ENCODE data around the gene P2RY4. TPM values are rescaled to one million over a fixed set of nuclear protein-coding genes. Genes with fewer than 3 reads are reported as not detected.

The P2RY4 gene
- 1 to 10 TPM in 1 of 2 donors, under 1 TPM in 1; 0.91 to 1.2 TPM for total RNA-seq
- not detected for polyA plus RNA-seq
- long read RNA-seq, donor 1, result 0 reads
- long read RNA-seq, donor 2, result 0 reads

DNA sequence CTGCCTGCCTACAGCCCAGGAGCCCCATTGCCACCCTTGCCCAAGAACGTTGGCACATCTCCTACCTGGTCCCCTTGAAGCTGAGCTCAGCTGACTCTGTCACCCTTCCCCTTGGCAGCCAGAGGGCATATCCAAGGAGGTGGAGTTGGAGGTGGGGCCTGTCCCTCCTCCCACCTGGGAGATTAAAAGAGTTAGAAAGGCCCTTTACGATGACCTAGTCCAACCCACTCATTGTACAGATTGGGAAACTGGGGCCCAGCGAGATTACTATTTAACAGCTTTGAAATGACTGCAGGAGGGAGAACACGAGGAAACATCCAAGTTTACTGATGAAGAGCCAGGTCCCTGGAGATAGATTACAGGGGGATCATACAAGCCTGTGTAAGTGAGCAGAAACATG is at the start of gene P2RY4:
Gene P2RY4, minus strand, starts transcription at position 101 of the 400 bp plus-strand sequence. CDS start 580 bp downstream, outside the sequence.
- intact Hi-C loops (cut with DNase I), result loop anchor here in 1 of 2 donors (5.0 kb wide), 1 partner anchor 53 kb away; no protein-coding TSS in a partner anchor
- DNase-seq (no peak), ATAC-seq (ENCODE audit: low FRiP score) (no peak)
- H3K36me3 ChIP-seq (ENCODE audit: control insufficient read depth in 1 of 2, insufficient read depth in 2 of 2, low read length in 1 of 2), result no peaks in the 10 kb centered on the region
- H3K4me3 ChIP-seq (ENCODE audit: low read length in 2 of 2), result no peak within 1 kb of the TSS
- H3K9me3 ChIP-seq (ENCODE audit: control insufficient read depth, low read length), result no peaks in the 10 kb centered on the region
- no peaks in the 10 kb centered on the region for H3K4me1 ChIP-seq (ENCODE audit: control insufficient read depth in 1 of 2, insufficient read depth in 2 of 2, low read length in 2 of 2)
- 57 to 86% methylated on average over 4 of the region's 4 CpGs for WGBS, 2 donors
- no peak within 1 kb of the TSS for H3K27ac ChIP-seq (ENCODE audit: low read depth in 1 of 2, low read length in 2 of 2)
- no peaks in the 10 kb centered on the region for H3K27me3 ChIP-seq (ENCODE audit: control insufficient read depth in 1 of 2, insufficient read depth in 2 of 2, low read length in 1 of 2)

DNA sequence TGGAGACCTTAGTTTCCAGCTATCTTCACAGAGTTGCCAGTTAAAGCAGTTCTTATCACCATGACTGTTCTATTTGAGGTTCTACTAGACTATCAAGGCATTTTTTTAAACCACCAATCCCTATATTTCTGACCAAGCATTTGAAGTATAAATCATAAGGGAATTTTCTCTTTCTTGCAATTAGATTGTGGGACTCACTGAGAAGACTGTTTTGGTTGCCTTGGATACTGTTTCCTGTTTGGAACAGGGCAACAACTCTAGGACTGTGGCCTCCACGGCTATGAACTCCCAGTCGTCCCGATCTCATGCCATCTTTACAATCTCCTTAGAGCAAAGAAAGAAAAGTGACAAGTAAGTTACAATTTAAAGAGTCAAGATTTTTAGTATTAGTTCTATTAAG is 41.7 kb upstream of the P2RY4 start:
- Histone ChIP-seq H3K4me1 (ENCODE audit: control insufficient read depth in 1 of 2, insufficient read depth in 2 of 2, low read length in 2 of 2) (no peaks in the 10 kb centered on the region), H3K4me3 (ENCODE audit: low read length in 2 of 2) (no peak overlapping the region), H3K36me3 (ENCODE audit: control insufficient read depth in 1 of 2, insufficient read depth in 2 of 2, low read length in 1 of 2) (no peaks in the 10 kb centered on the region), H3K27me3 (ENCODE audit: control insufficient read depth in 1 of 2, insufficient read depth in 2 of 2, low read length in 1 of 2) (no peaks in the 10 kb centered on the region), H3K9me3 (ENCODE audit: control insufficient read depth, low read length) (no peaks in the 10 kb centered on the region), H3K27ac (ENCODE audit: low read depth in 1 of 2, low read length in 2 of 2) (no peak overlapping the region)
- DNase-seq (no peak), ATAC-seq (ENCODE audit: low FRiP score) (no peak)
- WGBS, 2 donors, result 1 to 19% methylated on average over 3 of the region's 3 CpGs
- intact Hi-C loops (cut with DNase I), result no loop called here

DNA sequence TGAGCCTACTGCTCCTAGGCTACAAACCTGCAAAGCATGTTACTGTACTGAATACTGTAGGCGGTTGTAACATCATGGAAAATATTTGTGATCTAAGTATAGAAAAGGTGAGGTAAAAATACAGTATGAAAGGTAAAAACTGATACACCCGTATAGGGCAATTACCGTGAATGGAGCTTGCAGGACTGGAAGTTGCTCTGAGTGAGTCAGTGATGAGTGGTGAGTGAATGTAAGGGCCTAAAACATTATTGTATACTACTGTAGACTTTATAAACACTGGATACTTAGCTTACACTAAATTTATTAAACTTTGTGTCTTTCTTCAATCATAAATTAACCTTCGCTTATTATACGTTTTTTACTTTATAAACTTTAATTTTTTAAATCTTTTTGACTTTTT is 33.6 kb upstream of the P2RY4 start:
- no peaks in the 10 kb centered on the region for H3K27me3 ChIP-seq (ENCODE audit: control insufficient read depth in 1 of 2, insufficient read depth in 2 of 2, low read length in 1 of 2)
- no peak for ATAC-seq (ENCODE audit: low FRiP score)
- H3K4me1 ChIP-seq (ENCODE audit: control insufficient read depth in 1 of 2, insufficient read depth in 2 of 2, low read length in 2 of 2), result no peaks in the 10 kb centered on the region
- H3K4me3 ChIP-seq (ENCODE audit: low read length in 2 of 2), result no peak overlapping the region
- no peak for DNase-seq
- H3K27ac ChIP-seq (ENCODE audit: low read depth in 1 of 2, low read length in 2 of 2), result no peak overlapping the region
- H3K9me3 ChIP-seq (ENCODE audit: control insufficient read depth, low read length), result no peaks in the 10 kb centered on the region
- WGBS, 2 donors, result 68 to 89% methylated on average over 5 of the region's 5 CpGs
- no peaks in the 10 kb centered on the region for H3K36me3 ChIP-seq (ENCODE audit: control insufficient read depth in 1 of 2, insufficient read depth in 2 of 2, low read length in 1 of 2)
- intact Hi-C loops (cut with DNase I), result no loop called here

DNA sequence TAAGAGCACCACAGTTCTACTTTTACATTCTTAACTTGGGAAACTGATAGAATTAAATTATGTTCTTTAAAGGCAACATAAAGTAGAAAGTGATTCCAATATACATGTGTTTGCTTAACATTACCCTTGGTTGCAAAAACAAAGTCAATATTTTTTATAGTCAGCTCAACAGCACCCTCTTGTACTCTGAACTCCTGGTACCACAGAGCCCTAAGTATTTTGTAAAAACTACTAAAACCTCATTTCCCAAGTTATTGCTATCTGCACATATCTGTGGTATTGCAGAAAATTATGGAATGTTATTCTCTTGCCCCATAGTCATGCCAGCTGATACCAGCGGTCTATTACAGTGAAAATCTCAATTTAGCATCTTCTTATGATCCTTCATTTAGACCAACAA is 32.8 kb upstream of the P2RY4 start:
- H3K27ac ChIP-seq (ENCODE audit: low read depth in 1 of 2, low read length in 2 of 2), result no peak overlapping the region
- no peaks in the 10 kb centered on the region for H3K4me1 ChIP-seq (ENCODE audit: control insufficient read depth in 1 of 2, insufficient read depth in 2 of 2, low read length in 2 of 2)
- no peaks in the 10 kb centered on the region for H3K9me3 ChIP-seq (ENCODE audit: control insufficient read depth, low read length)
- intact Hi-C loops (cut with DNase I), result no loop called here
- WGBS, 2 donors, result 0% methylated on average over 1 of the region's 1 CpG
- ATAC-seq (ENCODE audit: low FRiP score) (no peak), DNase-seq (no peak)
- no peak overlapping the region for H3K4me3 ChIP-seq (ENCODE audit: low read length in 2 of 2)
- no peaks in the 10 kb centered on the region for H3K27me3 ChIP-seq (ENCODE audit: control insufficient read depth in 1 of 2, insufficient read depth in 2 of 2, low read length in 1 of 2)
- H3K36me3 ChIP-seq (ENCODE audit: control insufficient read depth in 1 of 2, insufficient read depth in 2 of 2, low read length in 1 of 2), result no peaks in the 10 kb centered on the region

DNA sequence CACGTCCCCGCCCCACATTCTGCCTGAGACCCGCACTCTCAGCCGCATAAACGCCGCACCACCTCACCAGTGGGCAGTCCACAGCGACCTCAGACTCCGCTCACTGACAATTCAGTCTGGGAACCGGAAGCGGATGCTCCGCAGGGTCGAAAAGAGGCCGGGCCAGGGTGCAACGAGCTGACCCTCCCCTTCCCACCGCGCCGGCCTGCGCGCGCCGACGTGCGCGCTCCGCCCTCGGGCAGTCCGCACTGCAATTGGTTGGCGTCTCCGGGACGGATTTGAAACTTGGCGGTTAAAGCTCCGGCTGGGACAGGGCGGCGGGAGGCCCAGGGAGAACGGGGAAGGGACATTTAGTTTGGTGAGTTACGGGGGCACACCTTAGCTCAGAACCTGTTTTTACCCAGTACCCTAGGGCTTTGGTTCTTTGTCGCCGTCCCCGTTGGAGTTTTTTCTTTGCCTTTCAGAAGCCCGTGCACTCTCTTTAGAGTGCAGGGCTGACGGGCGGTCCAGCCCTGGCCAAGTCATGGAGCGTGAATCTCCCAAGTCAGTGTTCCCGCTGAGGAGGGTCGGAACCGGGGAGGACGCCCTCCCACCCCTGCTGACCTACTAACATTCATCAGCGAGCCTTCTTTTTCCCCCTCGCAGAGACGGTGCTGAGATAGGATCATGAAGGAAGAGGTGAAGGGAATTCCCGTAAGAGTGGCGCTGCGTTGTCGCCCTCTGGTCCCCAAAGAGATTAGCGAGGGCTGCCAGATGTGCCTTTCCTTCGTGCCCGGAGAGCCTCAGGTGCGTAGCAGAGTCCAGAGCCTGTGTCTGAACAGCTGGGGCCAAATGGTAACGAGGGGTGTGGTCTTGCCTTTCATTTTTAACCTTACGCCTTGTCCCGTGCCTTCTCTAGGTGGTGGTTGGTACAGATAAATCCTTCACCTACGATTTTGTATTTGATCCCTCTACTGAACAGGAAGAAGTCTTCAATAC is 30.1 kb upstream of the P2RY4 start, which contains the start of the genes KIF4A and PDZD11:
Gene KIF4A, plus strand, starts transcription at position 312 of the 978 bp plus-strand sequence. Its CDS starts 355 bp downstream, at position 667.
Gene PDZD11, minus strand, starts transcription at position 135 of the 978 bp plus-strand sequence. CDS start 586 bp downstream, outside the sequence.
- peak; percentile 89 to 92 for DNase-seq
- Histone ChIP-seq H3K4me3 (ENCODE audit: low read length in 2 of 2) (peak within 1 kb of the TSS; percentile 20 to 43), H3K4me1 (ENCODE audit: control insufficient read depth in 1 of 2, insufficient read depth in 2 of 2, low read length in 2 of 2) (no peaks in the 10 kb centered on the region), H3K36me3 (ENCODE audit: control insufficient read depth in 1 of 2, insufficient read depth in 2 of 2, low read length in 1 of 2) (no peaks in the 10 kb centered on the region), H3K27me3 (ENCODE audit: control insufficient read depth in 1 of 2, insufficient read depth in 2 of 2, low read length in 1 of 2) (no peaks in the 10 kb centered on the region), H3K27ac (ENCODE audit: low read depth in 1 of 2, low read length in 2 of 2) (peak within 1 kb of the TSS in 1 of 2 donors; percentile 75), H3K9me3 (ENCODE audit: control insufficient read depth, low read length) (no peaks in the 10 kb centered on the region)
- WGBS, 2 donors, result 0 to 31% methylated on average over 62 of the region's 62 CpGs
- ATAC-seq (ENCODE audit: low FRiP score), result peak; percentile 97
- intact Hi-C loops (cut with DNase I), result loop anchor here in 1 of 2 donors (5.0 kb wide), 1 partner anchor 142 kb away; no protein-coding TSS in a partner anchor

DNA sequence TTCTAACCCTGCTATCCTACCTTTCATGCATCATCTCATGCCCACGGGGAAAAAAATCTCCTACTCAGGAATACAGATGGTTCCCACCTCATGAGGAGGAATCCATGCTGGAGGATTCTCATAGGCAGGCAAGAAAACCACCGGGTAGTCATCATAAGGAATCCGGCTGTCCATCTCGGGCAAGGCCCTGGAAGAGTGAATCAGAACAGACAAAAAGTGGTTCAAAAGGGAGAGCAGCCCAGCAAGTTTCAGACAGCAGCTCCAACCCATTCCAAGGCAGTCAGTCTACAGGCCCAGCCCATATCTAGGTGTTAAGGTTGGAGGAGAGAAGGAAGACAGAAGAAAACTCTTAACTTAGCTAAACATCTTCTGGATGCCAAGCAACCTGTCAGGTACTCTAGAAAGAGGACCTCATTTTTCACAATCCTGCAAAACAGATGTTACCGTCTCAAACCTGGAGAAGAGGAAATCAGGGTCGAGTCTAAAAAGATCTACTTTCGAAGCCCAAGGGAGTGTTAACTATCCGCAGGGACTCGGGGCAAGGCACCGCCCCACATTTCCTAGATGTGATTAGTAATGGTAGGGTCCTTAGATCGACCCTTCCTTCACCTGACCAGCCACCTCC is 29.3 kb upstream of the P2RY4 start:
- Histone ChIP-seq H3K27me3 (ENCODE audit: control insufficient read depth in 1 of 2, insufficient read depth in 2 of 2, low read length in 1 of 2) (no peaks in the 10 kb centered on the region), H3K4me1 (ENCODE audit: control insufficient read depth in 1 of 2, insufficient read depth in 2 of 2, low read length in 2 of 2) (no peaks in the 10 kb centered on the region), H3K9me3 (ENCODE audit: control insufficient read depth, low read length) (no peaks in the 10 kb centered on the region), H3K4me3 (ENCODE audit: low read length in 2 of 2) (peak overlapping the region; percentile 20 to 43), H3K27ac (ENCODE audit: low read depth in 1 of 2, low read length in 2 of 2) (peak overlapping the region in 1 of 2 donors; percentile 75), H3K36me3 (ENCODE audit: control insufficient read depth in 1 of 2, insufficient read depth in 2 of 2, low read length in 1 of 2) (no peaks in the 10 kb centered on the region)
- DNase-seq, result no peak
- intact Hi-C loops (cut with DNase I), result loop anchor here in 1 of 2 donors (5.0 kb wide), 1 partner anchor 143 kb away; no protein-coding TSS in a partner anchor
- WGBS, 2 donors, result 28 to 57% methylated on average over 11 of the region's 11 CpGs
- ATAC-seq (ENCODE audit: low FRiP score), result no peak

DNA sequence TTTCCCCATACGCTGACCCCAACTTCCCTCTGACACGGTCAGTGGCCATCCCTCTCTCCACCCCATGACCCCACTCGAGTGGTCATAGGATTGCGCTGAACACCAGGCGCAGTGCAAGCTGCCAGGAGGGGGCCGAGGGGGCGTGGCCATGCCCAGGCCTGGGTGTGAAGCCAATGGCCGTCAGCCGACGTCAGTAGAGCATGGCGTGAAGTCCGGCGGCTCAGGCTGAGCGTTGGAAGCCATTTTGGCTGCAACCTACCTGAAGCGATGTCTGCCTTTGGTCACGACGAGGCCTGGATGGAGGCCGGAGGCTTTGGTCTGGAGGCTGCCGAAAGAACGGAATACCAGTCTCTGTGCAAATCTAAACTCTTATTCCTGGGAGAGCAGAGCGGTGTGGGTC is 21.9 kb upstream of the P2RY4 start, which contains the start of gene RAB41:
Gene RAB41, plus strand, starts transcription at position 222 of the 400 bp plus-strand sequence. Its CDS starts 46 bp downstream, at position 268.
- intact Hi-C loops (cut with DNase I), result no loop called here
- H3K27me3 ChIP-seq (ENCODE audit: control insufficient read depth in 1 of 2, insufficient read depth in 2 of 2, low read length in 1 of 2), result no peaks in the 10 kb centered on the region
- H3K4me3 ChIP-seq (ENCODE audit: low read length in 2 of 2), result no peak within 1 kb of the TSS
- ATAC-seq (ENCODE audit: low FRiP score), result no peak
- no peaks in the 10 kb centered on the region for H3K36me3 ChIP-seq (ENCODE audit: control insufficient read depth in 1 of 2, insufficient read depth in 2 of 2, low read length in 1 of 2)
- H3K27ac ChIP-seq (ENCODE audit: low read depth in 1 of 2, low read length in 2 of 2), result no peak within 1 kb of the TSS
- H3K4me1 ChIP-seq (ENCODE audit: control insufficient read depth in 1 of 2, insufficient read depth in 2 of 2, low read length in 2 of 2), result no peaks in the 10 kb centered on the region
- WGBS, 2 donors, result 91% methylated on average over 21 of the region's 21 CpGs
- H3K9me3 ChIP-seq (ENCODE audit: control insufficient read depth, low read length), result no peaks in the 10 kb centered on the region
- peak in 1 of 2 donors; percentile 58 for DNase-seq

DNA sequence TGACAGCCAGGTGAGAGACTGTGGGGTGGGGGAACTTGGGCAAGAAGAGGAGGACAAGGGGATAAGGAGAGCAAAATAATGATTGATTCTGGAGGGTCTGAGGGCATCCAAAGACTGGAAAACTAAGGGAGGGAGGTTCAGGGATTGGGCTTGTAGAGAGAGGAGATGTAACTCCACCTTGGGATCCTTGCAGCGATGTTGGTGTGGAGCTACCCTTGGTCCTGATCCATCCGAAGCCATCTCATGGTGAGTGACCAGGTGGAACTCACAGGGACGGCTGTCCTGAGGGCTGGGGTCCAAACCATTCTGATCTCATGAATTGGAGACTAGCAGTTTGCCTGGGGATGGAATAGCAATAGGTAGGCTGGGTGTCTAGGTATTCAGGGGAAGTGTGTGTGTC is 20.6 kb upstream of the P2RY4 start:
- no peak overlapping the region for H3K27ac ChIP-seq (ENCODE audit: low read depth in 1 of 2, low read length in 2 of 2)
- WGBS, 2 donors, result 62 to 84% methylated on average over 3 of the region's 3 CpGs
- intact Hi-C loops (cut with DNase I), result no loop called here
- H3K4me1 ChIP-seq (ENCODE audit: control insufficient read depth in 1 of 2, insufficient read depth in 2 of 2, low read length in 2 of 2), result no peaks in the 10 kb centered on the region
- H3K27me3 ChIP-seq (ENCODE audit: control insufficient read depth in 1 of 2, insufficient read depth in 2 of 2, low read length in 1 of 2), result no peaks in the 10 kb centered on the region
- no peak for ATAC-seq (ENCODE audit: low FRiP score)
- DNase-seq, result no peak
- H3K9me3 ChIP-seq (ENCODE audit: control insufficient read depth, low read length), result no peaks in the 10 kb centered on the region
- H3K36me3 ChIP-seq (ENCODE audit: control insufficient read depth in 1 of 2, insufficient read depth in 2 of 2, low read length in 1 of 2), result no peaks in the 10 kb centered on the region
- H3K4me3 ChIP-seq (ENCODE audit: low read length in 2 of 2), result no peak overlapping the region

Data from aorta (tissue), 5 donors.